Stomach (tissue), 9 donors: ENCODE measurements around the gene NAA11. TPM values are rescaled to one million over a fixed set of nuclear protein-coding genes. Genes with fewer than 3 reads are reported as not detected.
A peak's percentile ranks its signal among the peaks of the same experiment; 100 is the strongest.

Experiments used
- DNase-seq, 2 donors: peaks; one replicate each; pipeline versions ENCODE4 v3.0.0 to v3.0.0-alpha.2; 2013 to 2019
- H3K27ac ChIP-seq, 5 donors: fragments of 200-600 bp in 4 of 5; sonication (generic) in 4 of 5; one replicate each; pipeline ENCODE4 v1.5.1; 2013 to 2019; ENCODE audit warnings: mild to moderate bottlenecking in 1 of 5, moderate library complexity in 1 of 5
- H3K27me3 ChIP-seq, 3 donors: fragments of 200-600 bp; sonication (generic); one replicate each; pipeline ENCODE4 v1.5.1; 2017 to 2019; ENCODE audit warnings: mixed run types in 1 of 3
- H3K36me3 ChIP-seq, 4 donors: fragments of 200-600 bp; sonication (generic); 1 replicate in 3 of 4; 2 replicates in 1 of 4; pipeline ENCODE4 v1.5.1; 2016 to 2019
- H3K4me1 ChIP-seq, 4 donors: fragments of 200-600 bp; sonication (generic); one replicate each; pipeline ENCODE4 v1.5.1; 2016 to 2019
- H3K4me3 ChIP-seq, 4 donors: fragments of 200-600 bp; sonication (generic) in 3 of 4; one replicate each; pipeline ENCODE4 v1.5.1; 2016 to 2019; ENCODE audit warnings: mild to moderate bottlenecking in 1 of 4
- H3K9me3 ChIP-seq, 4 donors: fragments of 200-600 bp; sonication (generic); one replicate each; pipeline ENCODE4 v1.5.1; 2016 to 2019
- CTCF ChIP-seq, 7 experiments: fragments of 450-650 bp in 4 of 7; fragments of 200-600 bp in 3 of 7; sonication (generic) in 3 of 7; IDR thresholded peaks; one replicate each; pipeline ENCODE4 v1.5.1; 2016 to 2019; ENCODE audit warnings: antibody characterized with exemption in 7 of 7, control low read depth in 2 of 7, mild to moderate bottlenecking in 1 of 7
- EP300 ChIP-seq: sonication (generic); formaldehyde crosslinking; IDR thresholded peaks from one replicate; pipeline ENCODE4 v1.6.1; 2017; ENCODE audit warnings: antibody characterized with exemption
- POLR2A ChIP-seq, 4 donors: fragments of 450-650 bp; IDR thresholded peaks; one replicate each; pipeline ENCODE4 v1.6.1; 2016; ENCODE audit warnings: antibody characterized with exemption in 4 of 4, control low read depth in 2 of 4, mild to moderate bottlenecking in 1 of 4, moderate library complexity in 1 of 4
- POLR2AphosphoS5 ChIP-seq, 3 donors: sonication (generic); formaldehyde crosslinking; IDR thresholded peaks; one replicate each; pipeline ENCODE4 v1.6.1; 2016; ENCODE audit warnings: antibody characterized with exemption in 3 of 3
- WGBS, 5 donors: extraction: QIAGEN DNeasy Blood & Tissue Kit in 3 of 5; methylation state at CpG; one replicate each; pipeline versions ENCODE4 v1.1.5 to v1.1.7; 2013 to 2018; 5-methylcytosine and 5-hydroxymethylcytosine counted together
- intact Hi-C: fragments of 100-400 bp; cut with DNase I; formaldehyde crosslinking; loops from one replicate; pipeline ENCODE4 v1.15.1; 2023; ENCODE audit warnings: low total_unique reads
- polyA plus RNA-seq, 3 donors: library from polyadenylated mRNA; stranded (reverse); fragments of 200-250 nt; gene quantifications; one replicate each; pipeline ENCODE4 v1.2.3, GENCODE V29; 2013
- total RNA-seq, 5 donors: library from RNA; depleted of rRNA; stranded (reverse); fragments of >200 nt; gene quantifications; one replicate each; pipeline versions ENCODE4 v1.1.0 to v1.2.3, GENCODE V29; 2014 to 2016
- donor health status: healthy with polysubstance abuse.
- donor health status: Bipolar disorder and iron deficiency.
- donor health status: healthy.

Gene NAA11
- total and polyA plus RNA-seq, 8 donors = not detected

- H3K4me1 ChIP-seq = peaks cover 0 to 6% (median 0%) of the 10 kb centered on the region in 4 donors
- TF ChIP-seq EP300 (no peak), CTCF (IDR thresholded peaks at IDR 0.05) (no peak), POLR2A (IDR thresholded peaks at IDR 0.05) (no peak), POLR2AphosphoS5 (IDR thresholded peaks at IDR 0.05) (no peak)
- intact Hi-C loops = no loop called here
- H3K4me3 ChIP-seq = no peak overlapping the region
- H3K27ac ChIP-seq = no peak overlapping the region
- no peaks in the 10 kb centered on the region for H3K36me3 ChIP-seq
- H3K27me3 ChIP-seq = no peaks in the 10 kb centered on the region
- no peak for DNase-seq
- 80 to 92% (median 89%) methylated on average over 4 of the region's 4 CpGs for WGBS, 5 donors
- no peaks in the 10 kb centered on the region for H3K9me3 ChIP-seq
These were observed 36.8 kb upstream of the NAA11 start for GRCh38 chr4:79362626-79363025.

- intact Hi-C loops = no loop called here
- no peaks in the 10 kb centered on the region for H3K36me3 ChIP-seq
- peaks cover 0 to 6% (median 0%) of the 10 kb centered on the region in 4 donors for H3K4me1 ChIP-seq
- no peak for TF ChIP-seq EP300
- no peaks in the 10 kb centered on the region for H3K9me3 ChIP-seq
- H3K4me3 ChIP-seq = no peak overlapping the region
- DNase-seq = peak in 1 of 2 donors; percentile 5
- H3K27ac ChIP-seq = no peak overlapping the region
- no peaks in the 10 kb centered on the region for H3K27me3 ChIP-seq
These were observed 34.1 kb upstream of the NAA11 start for GRCh38 chr4:79360006-79360405.

- Histone ChIP-seq H3K4me3 (no peak overlapping the region), H3K27me3 (no peaks in the 10 kb centered on the region), H3K9me3 (no peaks in the 10 kb centered on the region), H3K27ac (no peak overlapping the region), H3K36me3 (no peaks in the 10 kb centered on the region), H3K4me1 (peaks cover 0 to 6% (median 0%) of the 10 kb centered on the region in 4 donors)
- no peak for DNase-seq
- TF ChIP-seq POLR2AphosphoS5 (IDR thresholded peaks at IDR 0.05) = no peak
- TF ChIP-seq CTCF (IDR thresholded peaks at IDR 0.05) = no peak
- no peak for TF ChIP-seq POLR2A (IDR thresholded peaks at IDR 0.05)
- no peak for TF ChIP-seq EP300
- WGBS, 5 donors = 66 to 91% (median 80%) methylated on average over 1 of the region's 1 CpG
- intact Hi-C loops = no loop called here
These were observed 32.6 kb upstream of the NAA11 start for GRCh38 chr4:79358438-79358837.

- H3K36me3 ChIP-seq = no peaks in the 10 kb centered on the region
- intact Hi-C loops = no loop called here
- H3K4me1 ChIP-seq = peaks cover 0 to 6% (median 0%) of the 10 kb centered on the region in 4 donors
- WGBS, 5 donors = 68 to 77% (median 75%) methylated on average over 8 of the region's 8 CpGs
- DNase-seq = peak in 1 of 2 donors; percentile 24
- H3K4me3 ChIP-seq = no peak overlapping the region
- no peaks in the 10 kb centered on the region for H3K9me3 ChIP-seq
- TF ChIP-seq EP300 (no peak), CTCF (IDR thresholded peaks at IDR 0.05) (no peak), POLR2A (IDR thresholded peaks at IDR 0.05) (no peak), POLR2AphosphoS5 (IDR thresholded peaks at IDR 0.05) (no peak)
- no peaks in the 10 kb centered on the region for H3K27me3 ChIP-seq
- H3K27ac ChIP-seq = no peak overlapping the region
These were observed 31.5 kb upstream of the NAA11 start for GRCh38 chr4:79357365-79357764.

GRCh38 chr4:79353075-79353474 lies 27.2 kb upstream of the NAA11 start:
- DNase-seq = no peak
- no peaks in the 10 kb centered on the region for H3K27me3 ChIP-seq
- no peak for TF ChIP-seq POLR2AphosphoS5 (IDR thresholded peaks at IDR 0.05)
- no peak for TF ChIP-seq EP300
- TF ChIP-seq CTCF (IDR thresholded peaks at IDR 0.05) = no peak
- no peak for TF ChIP-seq POLR2A (IDR thresholded peaks at IDR 0.05)
- intact Hi-C loops = no loop called here
- peaks cover 0 to 3% (median 0%) of the 10 kb centered on the region in 4 donors for H3K9me3 ChIP-seq
- no peaks in the 10 kb centered on the region for H3K36me3 ChIP-seq
- H3K4me1 ChIP-seq = no peaks in the 10 kb centered on the region
- H3K4me3 ChIP-seq = no peak overlapping the region
- H3K27ac ChIP-seq = no peak overlapping the region
- 68 to 88% (median 76%) methylated on average over 1 of the region's 1 CpG for WGBS, 5 donors
